Upper lobe of left lung (tissue), 4 donors: ENCODE measurements around the gene MYO1E.

ENCODE experiments used
- EP300 ChIP-seq, 4 donors: sonication (generic); formaldehyde crosslinking; IDR thresholded peaks; one replicate each; pipeline ENCODE4 v1.5.1; 2017; ENCODE audit warnings: antibody characterized with exemption in 4 of 4, control low read depth in 2 of 4
- POLR2A ChIP-seq, 4 donors: fragments of 450-650 bp; IDR thresholded peaks; one replicate each; pipeline ENCODE4 v1.5.1; 2016 to 2017; ENCODE audit warnings: antibody characterized with exemption in 4 of 4, mild to moderate bottlenecking in 2 of 4
- POLR2AphosphoS5 ChIP-seq, 2 donors: sonication (generic); formaldehyde crosslinking; IDR thresholded peaks; one replicate each; pipeline ENCODE4 v1.5.1; 2017; ENCODE audit warnings: antibody characterized with exemption in 2 of 2
- TF ChIP-seq, protein P1 (sequence below), 6 experiments: fragments of 450-650 bp in 4 of 6; fragments of 200-600 bp in 2 of 6; sonication (generic) in 2 of 6; IDR thresholded peaks; one replicate each; pipeline ENCODE4 v1.5.1; 2016 to 2019; ENCODE audit warnings: antibody characterized with exemption in 6 of 6

DNA sequence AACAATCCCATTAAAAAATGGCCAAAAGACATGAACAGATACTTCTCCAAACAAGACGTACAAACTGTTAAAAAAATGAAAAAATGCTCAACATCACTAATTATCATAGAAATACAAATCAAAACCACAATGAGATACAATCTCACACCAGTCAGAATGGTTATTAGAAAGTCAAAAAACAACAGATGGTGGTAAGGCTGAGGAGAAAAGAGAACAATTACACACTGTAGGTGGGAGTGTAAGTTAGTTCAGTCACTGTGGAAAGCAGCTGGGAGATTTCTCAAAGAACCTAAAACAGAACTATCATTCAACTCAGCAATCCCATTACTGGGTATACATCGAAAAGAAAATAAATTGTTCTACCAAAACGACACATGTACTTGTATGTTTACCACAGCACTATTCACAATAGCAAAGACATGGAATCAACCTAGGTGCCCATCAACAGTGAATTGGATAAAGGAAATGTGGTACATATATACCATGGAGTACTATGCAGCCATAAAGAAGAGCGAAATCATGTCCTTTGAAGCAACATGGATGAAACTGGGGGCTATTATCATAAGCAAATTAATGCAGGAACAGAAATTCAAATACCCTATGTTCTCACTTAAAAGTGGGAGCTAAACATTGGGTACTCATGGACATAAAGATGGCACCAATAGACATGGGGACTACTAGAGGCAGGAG is 51.5 kb downstream of the MYO1E start:
- TF ChIP-seq, protein P1, sequence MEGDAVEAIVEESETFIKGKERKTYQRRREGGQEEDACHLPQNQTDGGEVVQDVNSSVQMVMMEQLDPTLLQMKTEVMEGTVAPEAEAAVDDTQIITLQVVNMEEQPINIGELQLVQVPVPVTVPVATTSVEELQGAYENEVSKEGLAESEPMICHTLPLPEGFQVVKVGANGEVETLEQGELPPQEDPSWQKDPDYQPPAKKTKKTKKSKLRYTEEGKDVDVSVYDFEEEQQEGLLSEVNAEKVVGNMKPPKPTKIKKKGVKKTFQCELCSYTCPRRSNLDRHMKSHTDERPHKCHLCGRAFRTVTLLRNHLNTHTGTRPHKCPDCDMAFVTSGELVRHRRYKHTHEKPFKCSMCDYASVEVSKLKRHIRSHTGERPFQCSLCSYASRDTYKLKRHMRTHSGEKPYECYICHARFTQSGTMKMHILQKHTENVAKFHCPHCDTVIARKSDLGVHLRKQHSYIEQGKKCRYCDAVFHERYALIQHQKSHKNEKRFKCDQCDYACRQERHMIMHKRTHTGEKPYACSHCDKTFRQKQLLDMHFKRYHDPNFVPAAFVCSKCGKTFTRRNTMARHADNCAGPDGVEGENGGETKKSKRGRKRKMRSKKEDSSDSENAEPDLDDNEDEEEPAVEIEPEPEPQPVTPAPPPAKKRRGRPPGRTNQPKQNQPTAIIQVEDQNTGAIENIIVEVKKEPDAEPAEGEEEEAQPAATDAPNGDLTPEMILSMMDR (IDR thresholded peaks at IDR 0.05): no peak
- TF ChIP-seq EP300 (IDR thresholded peaks at IDR 0.05) (no peak), POLR2A (IDR thresholded peaks at IDR 0.05) (no peak), POLR2AphosphoS5 (IDR thresholded peaks at IDR 0.05) (no peak)
